SK-N-MC (cell line): ENCODE measurements around the gene HMGN2.
"Not testable (repeated sequence)": the region's sequence is repeated elsewhere in the genome, so short reads cannot be mapped to it uniquely, and the experiment has no call there.

Source experiments
- DNase-seq: peaks from one replicate; pipeline ENCODE4 v3.0.0-alpha.2; 2011; ENCODE audit warnings: low read depth, low spot score
- H3K27ac ChIP-seq: fragments of 200-600 bp; sonication (generic); 2 replicates; pipeline ENCODE4 v1.5.1; 2016; ENCODE audit warnings: mixed run types
- H3K36me3 ChIP-seq: fragments of 200-600 bp; sonication (generic); 2 replicates; pipeline ENCODE4 v1.6.1; 2017; ENCODE audit warnings: antibody characterized with exemption, low read length, mixed read lengths; ENCODE audit not compliant: insufficient read depth
- H3K4me3 ChIP-seq: fragments of 200-600 bp; sonication (generic); 2 replicates; pipeline ENCODE4 v1.5.1; 2016
- H3K9ac ChIP-seq: fragments of 200-600 bp; sonication (generic); 2 replicates; pipeline ENCODE4 v1.8.0; 2017; ENCODE audit warnings: mixed run types, mixed read lengths; ENCODE audit not compliant: insufficient read length
- H3K9me3 ChIP-seq: fragments of 200-600 bp; sonication (generic); 2 replicates; pipeline ENCODE4 v1.6.1; 2017; ENCODE audit warnings: low read depth, mild to moderate bottlenecking, antibody characterized with exemption, low read length, moderate library complexity, mixed read lengths
- EZH2 ChIP-seq: fragments of 200-600 bp; sonication (generic); IDR thresholded peaks from one replicate; pipeline ENCODE4 v1.6.1; 2017; ENCODE audit warnings: antibody characterized with exemption
- FOXP2 ChIP-seq: optimal IDR thresholded peaks from 2 replicates; pipeline ENCODE3; 2011; ENCODE audit warnings: mild to moderate bottlenecking, moderate library complexity; ENCODE audit not compliant: insufficient read depth; ENCODE audit errors: extremely low read length, control extremely low read depth
- POLR2AphosphoS5 ChIP-seq: IDR thresholded peaks from 2 replicates; pipeline ENCODE4 v1.6.1; 2012; ENCODE audit warnings: mild to moderate bottlenecking, low read depth, low read length, borderline replicate concordance

HMGN2 gene

DNA sequence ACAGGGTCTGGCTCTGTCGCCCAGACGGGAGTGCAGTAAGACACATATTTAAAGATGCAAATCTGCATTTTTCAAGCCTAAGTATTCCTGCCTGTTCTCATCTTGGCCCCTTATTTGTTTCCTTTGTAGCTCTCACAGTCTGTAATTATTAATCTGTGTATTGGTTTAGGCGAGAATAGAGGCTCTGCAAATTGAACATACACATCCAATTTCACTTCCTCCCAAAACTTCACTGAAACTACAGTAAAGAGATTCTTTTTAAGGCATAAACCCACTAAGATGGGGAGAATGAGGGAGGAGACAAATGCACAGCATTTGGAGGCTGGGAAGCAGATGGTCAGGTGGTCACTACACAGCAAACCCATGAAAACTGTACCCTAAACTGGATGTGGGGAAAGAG lies 21.0 kb downstream of the HMGN2 start:
- no peaks in the 10 kb centered on the region for H3K36me3 ChIP-seq
- TF ChIP-seq EZH2 (no peak), FOXP2 (no peak), POLR2AphosphoS5 (no peak)
- no peak overlapping the region for H3K9ac ChIP-seq
- H3K27ac ChIP-seq: no peak overlapping the region
- no peak overlapping the region for H3K4me3 ChIP-seq
- DNase-seq: no peak
- H3K9me3 ChIP-seq: no peaks in the 10 kb centered on the region

DNA sequence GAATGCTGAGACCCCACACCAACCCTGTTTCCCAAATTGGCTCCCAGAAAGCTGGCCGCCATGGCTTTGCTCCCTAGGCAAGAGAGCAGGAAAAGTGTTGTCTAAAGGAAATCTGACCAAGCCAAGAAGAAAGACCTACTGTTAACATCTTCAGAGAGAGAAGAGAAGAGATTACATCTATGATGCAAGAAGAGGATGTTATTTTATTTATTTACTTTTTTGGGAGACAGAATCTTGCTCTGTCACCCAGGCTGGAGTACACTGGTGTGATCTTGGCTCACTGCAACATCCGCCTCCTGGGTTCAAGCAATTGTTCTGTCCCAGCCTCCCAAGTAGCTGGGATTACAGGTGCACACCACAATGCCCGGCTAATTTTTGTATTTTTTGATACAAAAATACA lies 21.7 kb downstream of the HMGN2 start:
- Histone ChIP-seq H3K4me3 (no peak overlapping the region), H3K27ac (no peak overlapping the region), H3K36me3 (no peaks in the 10 kb centered on the region), H3K9me3 (no peaks in the 10 kb centered on the region), H3K9ac (no peak overlapping the region)
- no peak for TF ChIP-seq POLR2AphosphoS5
- DNase-seq: no peak

- no peaks in the 10 kb centered on the region for H3K36me3 ChIP-seq
- TF ChIP-seq EZH2 (no peak), POLR2AphosphoS5 (no peak), FOXP2 (no peak)
- no peak overlapping the region for H3K4me3 ChIP-seq
- H3K9me3 ChIP-seq: no peaks in the 10 kb centered on the region
- DNase-seq: no peak
- no peak overlapping the region for H3K27ac ChIP-seq
- no peak overlapping the region for H3K9ac ChIP-seq
These were observed 24.6 kb downstream of the HMGN2 start for GRCh38 chr1:26496861-26497260.

DNA sequence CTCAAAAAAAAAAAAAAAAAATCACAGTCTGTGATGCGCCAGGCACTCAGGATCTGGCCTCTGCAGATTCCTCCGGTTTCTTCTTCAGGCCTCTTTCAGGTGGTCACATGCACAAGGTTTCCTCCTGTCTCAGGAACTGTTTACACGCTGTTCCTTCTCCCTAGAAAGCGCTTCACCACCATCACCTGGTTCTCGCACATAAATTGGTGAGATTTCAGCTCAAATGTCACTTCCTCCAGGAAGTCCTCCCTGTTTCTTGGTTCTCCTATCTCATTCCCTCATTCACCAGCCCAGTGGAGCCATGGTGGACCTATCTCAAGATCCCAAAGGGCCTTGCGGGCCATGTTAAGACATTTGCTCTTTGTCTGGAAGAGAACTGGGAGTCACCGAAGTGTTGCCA lies 26.7 kb downstream of the HMGN2 start:
- Histone ChIP-seq H3K4me3 (no peak overlapping the region), H3K36me3 (no peaks in the 10 kb centered on the region), H3K9ac (no peak overlapping the region), H3K27ac (no peak overlapping the region), H3K9me3 (no peaks in the 10 kb centered on the region)
- no peak for TF ChIP-seq POLR2AphosphoS5
- TF ChIP-seq FOXP2: no peak
- no peak for TF ChIP-seq EZH2
- no peak for DNase-seq

DNA sequence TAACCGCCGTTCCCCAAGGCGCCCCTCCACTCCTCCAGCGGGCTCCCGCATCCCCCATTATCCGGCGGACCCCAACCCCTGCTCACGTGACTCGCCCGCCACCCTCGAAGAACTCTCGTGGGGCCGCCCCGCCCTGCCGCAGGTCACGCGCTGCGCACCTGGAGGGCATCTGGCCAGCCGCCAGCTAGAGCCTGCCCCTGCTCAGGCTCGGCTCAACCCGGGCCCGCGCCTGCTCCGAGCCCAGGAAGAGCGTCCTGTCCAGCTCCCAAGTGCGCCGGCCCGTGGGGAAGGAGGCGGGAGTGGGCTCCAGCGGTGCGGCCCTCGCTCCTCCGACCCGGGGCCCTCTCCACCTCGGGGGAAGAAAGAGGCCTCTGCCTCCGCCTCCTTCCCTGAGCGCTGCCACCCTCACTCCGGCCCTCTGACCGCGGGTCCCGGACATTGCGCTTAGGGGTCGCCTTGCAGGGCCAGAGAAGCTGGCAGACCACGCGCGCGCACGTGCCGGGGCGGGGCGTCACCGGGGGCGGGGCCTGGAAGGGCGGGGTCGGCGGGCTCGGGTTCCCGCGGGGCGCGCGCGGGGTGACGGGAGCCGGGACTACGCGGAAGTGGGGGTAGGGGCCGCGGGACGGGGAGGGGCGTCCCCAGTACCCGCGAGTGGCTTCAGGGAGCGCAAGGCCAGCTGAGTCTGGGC lies 28.4 kb downstream of the HMGN2 start:
- peak overlapping the region; percentile 84 for H3K9ac ChIP-seq
- TF ChIP-seq POLR2AphosphoS5: no peak
- TF ChIP-seq FOXP2: no peak
- no peak for TF ChIP-seq EZH2
- H3K36me3 ChIP-seq: no peaks in the 10 kb centered on the region
- no peak for DNase-seq
- H3K27ac ChIP-seq: peak overlapping the region; percentile 76; the same call in 1 of the 2 replicates
- no peaks in the 10 kb centered on the region for H3K9me3 ChIP-seq
- peak overlapping the region; percentile 98 for H3K4me3 ChIP-seq

GRCh38 chr1:26510711-26511110 lies 38.5 kb downstream of the HMGN2 start:
- DNase-seq, H3K9ac ChIP-seq, H3K4me3 ChIP-seq, H3K9me3 ChIP-seq, H3K27ac ChIP-seq, H3K36me3 ChIP-seq: not testable (repeated sequence)

DNA sequence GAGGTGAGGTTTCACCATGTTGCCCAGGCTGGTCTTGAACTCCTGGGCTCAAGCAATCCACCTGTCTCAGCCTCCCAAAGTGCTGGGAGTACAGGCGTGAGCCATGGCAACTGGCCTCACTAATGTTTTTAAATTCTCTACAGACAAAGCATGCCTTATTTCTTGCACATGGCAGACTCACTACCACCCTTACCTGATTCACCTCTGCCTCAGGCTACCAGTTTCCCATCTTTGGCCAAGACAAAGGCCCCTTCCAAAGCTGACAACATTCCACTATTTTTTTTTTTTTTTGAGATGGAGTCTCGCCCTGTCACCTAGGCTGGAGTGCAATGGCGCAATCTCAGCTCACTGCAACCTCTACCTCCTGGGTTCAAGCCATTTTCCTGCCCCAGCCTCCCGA lies 43.6 kb downstream of the HMGN2 start:
- not testable (repeated sequence) for H3K9ac ChIP-seq, H3K4me3 ChIP-seq, DNase-seq, H3K27ac ChIP-seq, H3K9me3 ChIP-seq, H3K36me3 ChIP-seq

DNA sequence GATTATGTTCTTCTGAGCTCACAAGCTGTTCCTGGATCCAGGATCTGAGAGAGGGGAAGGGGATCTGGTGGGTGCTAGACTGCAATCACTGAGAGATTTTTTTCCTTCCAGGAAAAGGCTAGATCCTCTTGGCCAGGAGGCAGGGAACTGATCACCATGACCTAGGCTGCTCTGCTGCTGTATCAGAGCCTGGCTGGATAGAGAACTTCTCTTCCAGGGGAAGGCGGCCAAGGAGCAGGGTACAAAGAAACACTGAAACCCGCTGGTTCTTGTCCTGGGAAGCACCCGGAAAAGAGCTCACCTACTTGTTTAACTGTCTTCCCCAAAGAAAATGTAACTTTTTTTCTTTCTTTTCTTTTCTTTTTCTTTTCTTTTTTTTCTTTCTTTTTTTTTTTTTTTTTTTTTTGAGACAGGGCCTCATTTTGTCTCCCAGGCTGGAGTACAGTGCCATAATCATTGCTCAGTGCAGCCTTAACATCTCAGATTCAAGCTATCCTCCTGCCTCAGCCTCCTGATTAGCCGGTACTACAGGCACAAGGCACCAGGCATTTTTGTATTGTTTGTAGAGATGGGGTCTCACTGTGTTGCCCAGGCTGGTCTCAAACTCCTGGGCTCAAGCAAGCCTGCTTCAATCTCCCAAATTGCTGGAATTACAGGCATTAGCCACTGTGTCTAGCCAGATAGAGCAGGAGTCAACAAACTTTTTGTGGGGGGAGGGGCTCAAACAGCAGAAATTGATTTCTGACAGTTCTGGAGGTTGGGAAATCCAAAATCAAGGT lies 44.9 kb downstream of the HMGN2 start:
- Histone ChIP-seq H3K9ac (no peak overlapping the region), H3K4me3 (no peak overlapping the region), H3K9me3 (no peaks in the 10 kb centered on the region), H3K27ac (no peak overlapping the region), H3K36me3 (no peaks in the 10 kb centered on the region)
- DNase-seq: no peak
- TF ChIP-seq EZH2 (no peak), POLR2AphosphoS5 (no peak), FOXP2 (no peak)

GRCh38 chr1:26517766-26518049 lies 45.5 kb downstream of the HMGN2 start:
- Histone ChIP-seq H3K9me3 (no peaks in the 10 kb centered on the region), H3K27ac (no peak overlapping the region), H3K36me3 (no peaks in the 10 kb centered on the region), H3K4me3 (no peak overlapping the region), H3K9ac (no peak overlapping the region)
- no peak for TF ChIP-seq EZH2
- DNase-seq: no peak
